Measurements from ENCODE around the gene TDRD9.
"Not testable (repeated sequence)": the region's sequence is repeated elsewhere in the genome, so short reads cannot be mapped to it uniquely, and the experiment has no call there.

TDRD9 gene

DNA sequence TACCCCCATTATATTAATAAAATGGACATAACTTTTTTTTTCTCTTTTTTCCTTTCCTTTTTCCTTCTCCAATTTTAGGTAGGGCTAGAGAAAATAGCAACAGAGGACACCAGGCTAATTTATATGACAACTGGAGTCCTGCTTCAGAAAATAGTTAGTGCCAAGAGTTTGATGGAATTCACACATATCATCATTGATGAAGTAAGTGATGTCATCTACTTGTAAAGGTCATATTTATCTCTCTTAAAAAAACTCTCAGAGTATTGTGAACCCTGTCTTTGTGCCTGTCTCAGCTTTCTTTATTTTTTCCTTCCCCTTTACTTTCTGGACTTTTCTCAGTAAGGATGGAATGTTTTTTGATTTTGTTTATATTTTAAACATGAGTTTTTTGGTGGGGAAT lies 38.4 kb downstream of the TDRD9 start:
- no peak overlapping the region for H3K27ac ChIP-seq
- TF ChIP-seq ZFX (IDR thresholded peaks at IDR 0.05; ENCODE audit: borderline replicate concordance): no peak
- TF ChIP-seq, protein P1, sequence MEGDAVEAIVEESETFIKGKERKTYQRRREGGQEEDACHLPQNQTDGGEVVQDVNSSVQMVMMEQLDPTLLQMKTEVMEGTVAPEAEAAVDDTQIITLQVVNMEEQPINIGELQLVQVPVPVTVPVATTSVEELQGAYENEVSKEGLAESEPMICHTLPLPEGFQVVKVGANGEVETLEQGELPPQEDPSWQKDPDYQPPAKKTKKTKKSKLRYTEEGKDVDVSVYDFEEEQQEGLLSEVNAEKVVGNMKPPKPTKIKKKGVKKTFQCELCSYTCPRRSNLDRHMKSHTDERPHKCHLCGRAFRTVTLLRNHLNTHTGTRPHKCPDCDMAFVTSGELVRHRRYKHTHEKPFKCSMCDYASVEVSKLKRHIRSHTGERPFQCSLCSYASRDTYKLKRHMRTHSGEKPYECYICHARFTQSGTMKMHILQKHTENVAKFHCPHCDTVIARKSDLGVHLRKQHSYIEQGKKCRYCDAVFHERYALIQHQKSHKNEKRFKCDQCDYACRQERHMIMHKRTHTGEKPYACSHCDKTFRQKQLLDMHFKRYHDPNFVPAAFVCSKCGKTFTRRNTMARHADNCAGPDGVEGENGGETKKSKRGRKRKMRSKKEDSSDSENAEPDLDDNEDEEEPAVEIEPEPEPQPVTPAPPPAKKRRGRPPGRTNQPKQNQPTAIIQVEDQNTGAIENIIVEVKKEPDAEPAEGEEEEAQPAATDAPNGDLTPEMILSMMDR (IDR thresholded peaks at IDR 0.05): no peak

DNA sequence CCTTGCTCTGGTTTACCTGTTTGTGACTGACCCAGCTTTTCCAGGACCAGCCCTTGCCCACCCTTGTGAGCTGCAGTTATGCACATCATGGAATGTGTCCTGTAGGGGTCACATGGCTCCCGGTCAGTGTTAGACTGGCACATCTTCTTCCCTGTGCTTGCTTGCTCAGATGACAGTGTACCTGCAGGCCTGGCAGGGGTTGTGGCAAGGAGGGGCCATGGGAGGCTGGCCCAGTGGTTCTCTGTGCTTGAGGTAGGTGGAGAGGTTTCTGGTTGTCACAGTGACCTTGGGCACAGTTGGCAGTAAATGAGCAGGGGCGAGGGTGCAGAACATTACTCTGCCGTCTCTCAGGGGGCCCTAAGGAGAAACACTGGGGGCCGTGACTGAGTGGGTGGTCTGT lies 41.7 kb downstream of the TDRD9 start:
- no peak overlapping the region for H3K27ac ChIP-seq
- no peak for TF ChIP-seq ZFX (IDR thresholded peaks at IDR 0.05; ENCODE audit: borderline replicate concordance)
- TF ChIP-seq, protein P1 (IDR thresholded peaks at IDR 0.05): no peak

DNA sequence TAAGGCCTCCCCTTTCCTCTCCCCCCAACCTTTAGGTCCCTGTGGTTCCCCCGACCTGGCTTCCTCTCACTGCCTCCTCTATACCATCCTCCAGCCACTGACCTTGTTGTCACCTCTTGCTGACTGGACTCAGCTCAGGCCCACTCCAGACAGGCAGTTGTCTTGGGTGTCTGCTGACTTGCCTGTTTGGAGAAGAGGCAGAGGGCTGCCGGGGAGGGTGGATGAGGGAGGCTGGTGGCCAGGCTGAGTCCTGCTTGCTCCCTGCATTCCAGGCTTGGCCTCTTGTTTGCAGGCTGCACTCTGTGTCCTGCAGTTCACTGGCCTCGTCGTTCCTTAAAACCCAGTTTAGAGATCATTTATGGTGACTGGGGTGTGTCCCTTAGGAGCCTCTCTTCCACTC lies 45.1 kb downstream of the TDRD9 start:
- TF ChIP-seq ZFX (IDR thresholded peaks at IDR 0.05; ENCODE audit: borderline replicate concordance): no peak
- TF ChIP-seq, protein P1 (IDR thresholded peaks at IDR 0.05): no peak
- H3K27ac ChIP-seq: no peak overlapping the region

DNA sequence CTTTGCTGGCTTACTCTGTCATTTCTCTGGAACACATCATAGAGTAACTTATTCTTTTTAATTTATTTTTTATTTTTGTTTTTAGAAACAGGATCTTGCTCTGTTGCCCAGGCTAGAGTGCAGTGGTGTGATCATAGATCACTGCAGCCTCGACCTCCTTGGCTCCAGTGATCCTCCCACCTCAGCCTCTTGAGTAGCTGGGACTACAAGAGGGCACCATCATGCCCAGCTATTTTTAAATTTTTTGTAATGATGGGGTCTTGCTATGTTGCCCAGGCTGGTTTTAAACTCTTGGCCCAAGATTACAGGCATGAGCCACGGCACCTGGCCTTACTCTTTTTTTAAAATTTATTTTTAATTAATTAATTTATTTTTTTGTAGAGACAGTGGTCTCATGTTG lies 46.3 kb downstream of the TDRD9 start:
- no peak overlapping the region for H3K27ac ChIP-seq
- TF ChIP-seq ZFX (IDR thresholded peaks at IDR 0.05; ENCODE audit: borderline replicate concordance): no peak
- TF ChIP-seq, protein P1 (IDR thresholded peaks at IDR 0.05): no peak

DNA sequence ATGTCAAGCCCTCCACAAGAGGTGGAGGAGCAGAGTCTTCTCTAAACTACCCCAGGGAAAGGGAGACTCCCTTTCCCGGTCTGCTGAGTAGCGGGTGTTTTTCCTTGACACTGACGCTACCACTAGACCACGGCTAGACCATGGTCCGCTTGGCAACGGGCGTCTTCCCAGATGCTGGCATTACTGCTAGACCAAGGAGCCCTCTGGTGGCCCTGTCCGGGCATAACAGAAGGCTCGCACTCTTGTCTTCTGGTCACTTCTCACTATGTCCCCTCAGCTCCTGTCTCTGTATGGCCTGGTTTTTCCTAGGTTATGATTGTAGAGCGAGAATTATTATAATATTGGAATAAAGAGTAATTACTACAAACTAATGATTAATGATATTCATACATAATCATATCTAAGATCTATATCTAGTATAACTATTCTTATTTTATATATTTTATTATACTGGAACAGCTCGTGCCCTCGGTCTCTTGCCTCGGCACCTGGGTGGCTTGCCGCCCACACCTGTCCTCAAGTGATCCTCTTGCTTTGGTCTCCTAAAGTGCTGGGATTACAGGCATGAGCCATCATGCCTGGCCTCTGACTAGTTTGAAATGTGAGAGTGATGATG lies 52.5 kb downstream of the TDRD9 start:
- H3K27ac ChIP-seq: not testable (repeated sequence)

DNA sequence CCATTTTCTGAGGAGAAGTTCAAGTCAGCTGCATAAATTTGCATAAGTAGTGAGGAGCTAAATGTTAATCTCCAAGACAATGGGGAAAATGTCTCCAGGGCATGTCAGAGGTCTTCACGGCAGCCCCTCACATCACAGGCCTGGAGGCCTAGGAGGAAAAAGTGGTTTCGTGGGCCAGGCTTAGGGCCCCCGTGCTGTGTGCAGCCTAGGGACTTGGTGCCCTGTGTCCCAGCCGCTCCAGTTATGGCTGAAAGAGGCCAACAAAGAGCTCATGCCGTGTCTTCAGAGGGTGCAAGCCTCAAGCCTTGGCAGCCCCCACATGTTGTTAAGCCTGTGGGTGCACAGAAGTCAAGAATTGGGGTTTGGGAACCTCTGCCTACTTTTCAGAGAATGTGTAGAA lies 55.9 kb downstream of the TDRD9 start:
- TF ChIP-seq, protein P1 (IDR thresholded peaks at IDR 0.05): no peak
- TF ChIP-seq ZFX (IDR thresholded peaks at IDR 0.05; ENCODE audit: borderline replicate concordance): no peak
- no peak overlapping the region for H3K27ac ChIP-seq

More for the DNA sequence above, 52.5 kb downstream of the TDRD9 start:
- TF ChIP-seq, protein P1 (IDR thresholded peaks at IDR 0.05): peak; percentile 81

DNA sequence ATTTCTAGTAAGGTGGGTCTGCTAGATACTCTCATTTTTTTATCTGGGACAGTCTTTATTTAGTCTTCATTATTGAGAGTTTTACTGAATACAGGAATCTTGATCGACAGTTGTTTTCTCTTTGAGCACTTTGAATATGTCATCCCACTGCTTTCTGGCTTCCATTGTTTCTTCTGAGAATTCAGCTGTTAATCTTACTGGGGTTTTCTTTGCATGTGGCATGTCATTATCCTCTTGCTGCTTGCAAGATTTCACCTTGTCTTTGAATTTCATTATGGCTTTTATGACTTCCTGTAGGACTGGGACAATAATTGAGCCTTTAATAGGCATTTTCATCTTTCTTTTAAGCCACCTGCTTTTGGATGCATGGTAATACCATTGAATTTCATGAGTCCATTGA lies 60.8 kb downstream of the TDRD9 start:
- TF ChIP-seq ZFX (IDR thresholded peaks at IDR 0.05; ENCODE audit: borderline replicate concordance): no peak
- TF ChIP-seq, protein P1 (IDR thresholded peaks at IDR 0.05): no peak
- no peak overlapping the region for H3K27ac ChIP-seq
